GM12874 (cell line): ENCODE measurements around the gene ARSI.

ENCODE experiments used
- TF ChIP-seq, protein P1 (sequence below): IDR thresholded peaks from 2 replicates; pipeline ENCODE4 v1.5.1; 2011; ENCODE audit warnings: low read depth, mild to moderate bottlenecking, control low read depth, low read length, moderate library complexity; ENCODE audit not compliant: insufficient read depth

ARSI gene

DNA sequence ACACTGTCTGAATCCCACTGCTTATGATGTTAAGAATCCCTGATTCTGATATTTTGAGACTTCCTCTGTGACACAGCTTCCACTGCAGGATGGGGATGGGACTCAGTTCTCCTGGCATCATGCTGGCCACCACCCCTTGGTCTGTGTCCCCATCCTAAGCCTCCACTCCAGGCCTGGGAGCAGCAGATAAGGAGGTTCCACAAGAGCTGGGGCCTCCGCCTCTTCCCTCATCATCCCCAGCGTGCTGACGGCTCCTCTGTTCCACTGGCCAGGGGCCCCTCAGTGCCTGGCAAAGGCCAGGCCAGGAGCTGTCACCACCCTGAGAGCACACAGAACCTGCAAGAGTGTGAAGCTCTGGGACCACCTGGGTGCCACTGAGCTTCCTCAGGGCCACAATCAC lies 53.8 kb downstream of the ARSI start:
- TF ChIP-seq, protein P1, sequence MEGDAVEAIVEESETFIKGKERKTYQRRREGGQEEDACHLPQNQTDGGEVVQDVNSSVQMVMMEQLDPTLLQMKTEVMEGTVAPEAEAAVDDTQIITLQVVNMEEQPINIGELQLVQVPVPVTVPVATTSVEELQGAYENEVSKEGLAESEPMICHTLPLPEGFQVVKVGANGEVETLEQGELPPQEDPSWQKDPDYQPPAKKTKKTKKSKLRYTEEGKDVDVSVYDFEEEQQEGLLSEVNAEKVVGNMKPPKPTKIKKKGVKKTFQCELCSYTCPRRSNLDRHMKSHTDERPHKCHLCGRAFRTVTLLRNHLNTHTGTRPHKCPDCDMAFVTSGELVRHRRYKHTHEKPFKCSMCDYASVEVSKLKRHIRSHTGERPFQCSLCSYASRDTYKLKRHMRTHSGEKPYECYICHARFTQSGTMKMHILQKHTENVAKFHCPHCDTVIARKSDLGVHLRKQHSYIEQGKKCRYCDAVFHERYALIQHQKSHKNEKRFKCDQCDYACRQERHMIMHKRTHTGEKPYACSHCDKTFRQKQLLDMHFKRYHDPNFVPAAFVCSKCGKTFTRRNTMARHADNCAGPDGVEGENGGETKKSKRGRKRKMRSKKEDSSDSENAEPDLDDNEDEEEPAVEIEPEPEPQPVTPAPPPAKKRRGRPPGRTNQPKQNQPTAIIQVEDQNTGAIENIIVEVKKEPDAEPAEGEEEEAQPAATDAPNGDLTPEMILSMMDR: no peak

DNA sequence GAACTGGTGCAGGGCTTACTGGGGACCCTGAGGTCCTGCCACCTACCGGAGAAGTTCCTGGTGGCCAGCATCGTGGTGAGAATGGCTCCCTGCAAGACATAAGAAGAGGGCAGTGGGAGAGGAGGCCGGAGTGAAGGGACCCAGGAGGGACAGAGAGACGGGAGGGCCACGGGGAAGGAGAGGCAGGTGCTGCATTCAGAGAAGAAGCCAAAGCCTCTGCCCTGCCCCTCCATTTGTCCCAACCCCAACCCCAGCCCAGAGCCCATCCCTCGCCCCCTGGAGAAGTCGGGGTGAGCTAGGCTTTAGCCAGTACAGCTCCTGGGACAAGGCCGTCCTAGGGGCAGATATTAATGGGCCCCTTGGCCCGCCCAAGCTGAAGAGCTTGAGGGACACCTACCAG lies 55.0 kb downstream of the ARSI start:
- TF ChIP-seq, protein P1: no peak

DNA sequence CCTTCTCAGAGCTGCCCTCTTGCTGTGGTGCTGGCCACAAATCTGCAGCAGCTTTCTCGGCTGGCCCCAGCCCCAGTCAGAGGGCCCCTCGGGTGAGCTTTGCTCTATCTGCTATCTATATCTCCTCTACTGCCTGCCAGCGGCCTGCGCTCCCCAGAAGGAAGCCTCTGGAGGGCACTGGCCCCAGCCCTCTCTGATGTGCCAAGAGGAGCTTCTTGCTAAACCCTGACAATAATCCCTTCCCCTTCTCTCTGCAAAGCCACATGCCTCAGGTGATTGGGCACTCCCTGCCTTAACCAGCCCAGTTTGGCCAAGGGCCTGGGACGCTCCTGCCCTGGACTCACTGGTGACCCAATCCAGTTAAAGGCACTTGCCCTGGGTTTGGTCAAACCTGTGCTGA lies 55.9 kb downstream of the ARSI start:
- TF ChIP-seq, protein P1: no peak

DNA sequence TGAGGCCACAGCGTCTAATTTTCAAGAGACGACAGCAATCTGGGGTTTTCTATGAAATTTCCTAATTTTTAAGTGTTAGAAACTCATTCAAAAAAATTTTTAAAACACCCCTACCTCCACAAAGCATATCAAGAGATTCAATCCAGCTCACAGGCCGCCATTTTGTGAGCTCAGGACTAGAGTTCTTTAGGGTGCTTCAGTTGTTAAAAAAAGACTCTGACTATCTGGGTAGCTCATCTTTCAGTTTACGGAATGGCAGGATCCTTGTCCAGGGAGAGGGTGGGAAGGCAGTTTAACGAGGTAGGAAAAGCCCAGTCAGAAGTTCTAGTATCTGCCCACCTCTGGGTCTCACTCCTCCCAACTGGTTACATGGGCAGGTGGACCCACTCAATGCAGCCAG lies 56.3 kb downstream of the ARSI start:
- TF ChIP-seq, protein P1: no peak
